Measurements from ENCODE around the gene TMEM86A.

The TMEM86A gene

GRCh38 chr11:18700375-18700774, 1.8 kb downstream of the TMEM86A start:
- DNase-seq (ENCODE audit: low read depth in 2 of 2), result no peak

GRCh38 chr11:18700872-18701271, 2.3 kb downstream of the TMEM86A start:
- no peak for DNase-seq (ENCODE audit: low read depth in 2 of 2)

- DNase-seq (ENCODE audit: low read depth in 2 of 2), result no peak
These were observed 3.1 kb downstream of the TMEM86A start for GRCh38 chr11:18701614-18702216.

GRCh38 chr11:18703001-18703763, 4.6 kb downstream of the TMEM86A start:
- DNase-seq (ENCODE audit: low read depth in 2 of 2), result no peak

- no peak for DNase-seq (ENCODE audit: low read depth in 2 of 2)
These were observed 5.6 kb downstream of the TMEM86A start for GRCh38 chr11:18704045-18704645.

- DNase-seq (ENCODE audit: low read depth in 2 of 2), result no peak
These were observed 6.1 kb downstream of the TMEM86A start for GRCh38 chr11:18704698-18705097.

- DNase-seq (ENCODE audit: low read depth in 2 of 2), result no peak
These were observed 7.2 kb downstream of the TMEM86A start for GRCh38 chr11:18705651-18706281.

- DNase-seq (ENCODE audit: low read depth in 2 of 2), result no peak
These were observed 8.0 kb downstream of the TMEM86A start for GRCh38 chr11:18706330-18707243.

- DNase-seq (ENCODE audit: low read depth in 2 of 2), result no peak
These were observed 9.3 kb downstream of the TMEM86A start for GRCh38 chr11:18707811-18708340.

- no peak for DNase-seq (ENCODE audit: low read depth in 2 of 2)
These were observed 10.8 kb downstream of the TMEM86A start for GRCh38 chr11:18709414-18709813.

- no peak for DNase-seq (ENCODE audit: low read depth in 2 of 2)
These were observed 12.0 kb downstream of the TMEM86A start for GRCh38 chr11:18710545-18710944.

- DNase-seq (ENCODE audit: low read depth in 2 of 2), result no peak
These were observed 15.3 kb downstream of the TMEM86A start for GRCh38 chr11:18713646-18714442.

GRCh38 chr11:18714443-18714780, 15.8 kb downstream of the TMEM86A start:
- no peak for DNase-seq (ENCODE audit: low read depth in 2 of 2)

- DNase-seq (ENCODE audit: low read depth in 2 of 2), result no peak
These were observed 16.9 kb downstream of the TMEM86A start for GRCh38 chr11:18715476-18715875.

GRCh38 chr11:18720091-18720807, 21.7 kb downstream of the TMEM86A start:
- DNase-seq (ENCODE audit: low read depth in 2 of 2), result no peak

- DNase-seq (ENCODE audit: low read depth in 2 of 2), result peak in 1 of 2 experiments; percentile 28
These were observed 22.4 kb downstream of the TMEM86A start for GRCh38 chr11:18720808-18721560.

GRCh38 chr11:18721561-18722292, 23.1 kb downstream of the TMEM86A start:
- no peak for DNase-seq (ENCODE audit: low read depth in 2 of 2)

GRCh38 chr11:18722293-18722637, 23.7 kb downstream of the TMEM86A start:
- DNase-seq (ENCODE audit: low read depth in 2 of 2), result no peak

- DNase-seq (ENCODE audit: low read depth in 2 of 2), result no peak
These were observed 25.4 kb downstream of the TMEM86A start for GRCh38 chr11:18723991-18724390.
